ENCODE results near the gene PRKG1. TPM values are rescaled to one million over a fixed set of nuclear protein-coding genes. Genes with fewer than 3 reads are reported as not detected.

PRKG1 gene
- total RNA-seq, 6 experiments from 2014 or later = 1.1 to 2.0 (median 1.3) TPM

- Histone ChIP-seq H3K4me1 (no peaks in the 10 kb centered on the region), H3K9me3 (no peaks in the 10 kb centered on the region), H3K27me3 (no peaks in the 10 kb centered on the region), H3K4me3 (no peak overlapping the region), H3K36me3 (no peaks in the 10 kb centered on the region), H3K27ac (no peak overlapping the region)
- no peak for ATAC-seq
- no peak for DNase-seq
- TF ChIP-seq POLR2A (IDR thresholded peaks at IDR 0.05) = no peak
- no peak for TF ChIP-seq CTCF (IDR thresholded peaks at IDR 0.05)
- intact Hi-C loops (cut with DNase I) = no loop called here
Measured at GRCh38 chr10:51668336-51668689, 594.0 kb downstream of the PRKG1 start.

- Histone ChIP-seq H3K27ac (no peak overlapping the region), H3K36me3 (no peaks in the 10 kb centered on the region), H3K4me1 (no peaks in the 10 kb centered on the region), H3K9me3 (no peaks in the 10 kb centered on the region), H3K27me3 (no peaks in the 10 kb centered on the region), H3K4me3 (no peak overlapping the region)
- 66% methylated on average over 4 of the region's 5 CpGs for WGBS (ENCODE audit: insufficient coverage, low coverage, low lambda C conversion rate, missing lambda C conversion rate)
- DNase-seq (no peak), ATAC-seq (no peak)
- TF ChIP-seq POLR2A (IDR thresholded peaks at IDR 0.05) (no peak), CTCF (IDR thresholded peaks at IDR 0.05) (no peak)
- intact Hi-C loops (cut with DNase I) = no loop called here
Measured at GRCh38 chr10:51669041-51669440, 594.8 kb downstream of the PRKG1 start.

GRCh38 chr10:51672039-51672535 is 597.8 kb downstream of the PRKG1 start:
- Histone ChIP-seq H3K9me3 (no peaks in the 10 kb centered on the region), H3K27ac (no peak overlapping the region), H3K36me3 (no peaks in the 10 kb centered on the region), H3K4me3 (no peak overlapping the region), H3K4me1 (no peaks in the 10 kb centered on the region), H3K27me3 (no peaks in the 10 kb centered on the region)
- intact Hi-C loops (cut with DNase I) = no loop called here
- no peak for ATAC-seq
- TF ChIP-seq CTCF (IDR thresholded peaks at IDR 0.05) (no peak), POLR2A (IDR thresholded peaks at IDR 0.05) (no peak)
- DNase-seq = no peak

DNA sequence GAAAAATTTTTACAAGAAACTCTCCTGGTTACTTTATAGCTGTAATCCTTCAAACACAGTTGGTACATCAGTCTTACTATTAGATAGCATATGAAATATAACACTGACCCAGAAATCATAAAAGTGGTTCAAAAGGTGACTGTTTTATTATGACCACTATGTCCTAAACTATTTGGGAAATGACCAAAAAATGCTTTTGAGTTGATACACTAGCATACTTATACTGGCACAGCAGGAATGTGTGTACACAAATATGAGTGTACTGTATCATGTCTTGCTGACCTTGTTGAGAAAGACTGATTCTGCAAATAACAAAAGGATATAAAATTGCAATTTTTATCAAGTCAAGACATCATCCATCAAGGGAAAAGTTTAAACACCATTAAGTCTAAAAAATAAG is 600.8 kb downstream of the PRKG1 start:
- intact Hi-C loops (cut with DNase I) = no loop called here
- no peak overlapping the region for H3K27ac ChIP-seq
- DNase-seq = no peak
- no peaks in the 10 kb centered on the region for H3K4me1 ChIP-seq
- H3K27me3 ChIP-seq = no peaks in the 10 kb centered on the region
- H3K9me3 ChIP-seq = no peaks in the 10 kb centered on the region
- ATAC-seq = no peak
- H3K4me3 ChIP-seq = no peak overlapping the region
- TF ChIP-seq CTCF (IDR thresholded peaks at IDR 0.05) (no peak), POLR2A (IDR thresholded peaks at IDR 0.05) (no peak)
- H3K36me3 ChIP-seq = no peaks in the 10 kb centered on the region

DNA sequence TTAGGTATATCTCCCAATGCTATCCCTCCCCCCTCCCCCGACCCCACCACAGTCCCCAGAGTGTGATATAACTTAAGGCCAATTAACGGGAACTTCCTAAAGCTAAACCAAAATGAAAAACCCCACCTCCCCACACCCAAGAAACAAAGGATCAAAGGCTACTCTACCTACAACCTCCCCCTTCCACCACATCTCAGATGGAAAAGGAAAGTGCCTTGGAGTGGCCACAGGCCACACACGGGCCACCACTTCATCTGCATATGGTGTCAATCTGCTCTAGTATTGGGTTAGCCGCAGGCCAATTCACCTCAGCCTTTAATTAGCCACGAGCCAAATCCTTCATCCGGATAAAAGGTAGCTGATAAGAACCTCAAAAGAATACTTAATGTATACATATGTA is 605.6 kb downstream of the PRKG1 start:
- H3K4me3 ChIP-seq = no peak overlapping the region
- no peak overlapping the region for H3K27ac ChIP-seq
- intact Hi-C loops (cut with DNase I) = no loop called here
- no peaks in the 10 kb centered on the region for H3K27me3 ChIP-seq
- TF ChIP-seq POLR2A (IDR thresholded peaks at IDR 0.05) (no peak), CTCF (IDR thresholded peaks at IDR 0.05) (no peak)
- H3K9me3 ChIP-seq = no peaks in the 10 kb centered on the region
- ATAC-seq = no peak
- DNase-seq = no peak
- H3K4me1 ChIP-seq = no peaks in the 10 kb centered on the region
- H3K36me3 ChIP-seq = no peaks in the 10 kb centered on the region
- 58% methylated on average over 5 of the region's 6 CpGs for WGBS (ENCODE audit: insufficient coverage, low coverage, low lambda C conversion rate, missing lambda C conversion rate)
